ENCODE data around the gene GAPVD1. TPM values are rescaled to one million over a fixed set of nuclear protein-coding genes. Genes with fewer than 3 reads are reported as not detected.
A peak's percentile ranks its signal among the peaks of the same experiment; 100 is the strongest.
"Not testable (repeated sequence)": the region's sequence is repeated elsewhere in the genome, so short reads cannot be mapped to it uniquely, and the experiment has no call there.

The GAPVD1 gene, protein sequence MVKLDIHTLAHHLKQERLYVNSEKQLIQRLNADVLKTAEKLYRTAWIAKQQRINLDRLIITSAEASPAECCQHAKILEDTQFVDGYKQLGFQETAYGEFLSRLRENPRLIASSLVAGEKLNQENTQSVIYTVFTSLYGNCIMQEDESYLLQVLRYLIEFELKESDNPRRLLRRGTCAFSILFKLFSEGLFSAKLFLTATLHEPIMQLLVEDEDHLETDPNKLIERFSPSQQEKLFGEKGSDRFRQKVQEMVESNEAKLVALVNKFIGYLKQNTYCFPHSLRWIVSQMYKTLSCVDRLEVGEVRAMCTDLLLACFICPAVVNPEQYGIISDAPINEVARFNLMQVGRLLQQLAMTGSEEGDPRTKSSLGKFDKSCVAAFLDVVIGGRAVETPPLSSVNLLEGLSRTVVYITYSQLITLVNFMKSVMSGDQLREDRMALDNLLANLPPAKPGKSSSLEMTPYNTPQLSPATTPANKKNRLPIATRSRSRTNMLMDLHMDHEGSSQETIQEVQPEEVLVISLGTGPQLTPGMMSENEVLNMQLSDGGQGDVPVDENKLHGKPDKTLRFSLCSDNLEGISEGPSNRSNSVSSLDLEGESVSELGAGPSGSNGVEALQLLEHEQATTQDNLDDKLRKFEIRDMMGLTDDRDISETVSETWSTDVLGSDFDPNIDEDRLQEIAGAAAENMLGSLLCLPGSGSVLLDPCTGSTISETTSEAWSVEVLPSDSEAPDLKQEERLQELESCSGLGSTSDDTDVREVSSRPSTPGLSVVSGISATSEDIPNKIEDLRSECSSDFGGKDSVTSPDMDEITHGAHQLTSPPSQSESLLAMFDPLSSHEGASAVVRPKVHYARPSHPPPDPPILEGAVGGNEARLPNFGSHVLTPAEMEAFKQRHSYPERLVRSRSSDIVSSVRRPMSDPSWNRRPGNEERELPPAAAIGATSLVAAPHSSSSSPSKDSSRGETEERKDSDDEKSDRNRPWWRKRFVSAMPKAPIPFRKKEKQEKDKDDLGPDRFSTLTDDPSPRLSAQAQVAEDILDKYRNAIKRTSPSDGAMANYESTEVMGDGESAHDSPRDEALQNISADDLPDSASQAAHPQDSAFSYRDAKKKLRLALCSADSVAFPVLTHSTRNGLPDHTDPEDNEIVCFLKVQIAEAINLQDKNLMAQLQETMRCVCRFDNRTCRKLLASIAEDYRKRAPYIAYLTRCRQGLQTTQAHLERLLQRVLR (N-terminal part only)
- 10 to 100 TPM; 27.0 to 40.0 (median 35.0) TPM for total RNA-seq
- polyA plus RNA-seq, result 1 to 10 TPM; 6.9 to 7.8 TPM
- long read RNA-seq, donor 1, partial matches to known transcripts, result 19 of 48 reads
- long read RNA-seq, donor 1, other reads (novel, unspliced or antisense), result 24 of 48 reads
- long read RNA-seq, donor 2, partial matches to known transcripts, result 19 of 42 reads
- long read RNA-seq, donor 2, other reads (novel, unspliced or antisense), result 20 of 42 reads
- long read RNA-seq, donor 3, transcript GAPVD1-212 (17 exons, 3,163 nt), result major isoform, 6 of 125 reads
- long read RNA-seq, donor 3, partial matches to known transcripts, result 45 of 125 reads
- long read RNA-seq, donor 3, other reads (novel, unspliced or antisense), result 72 of 125 reads

GRCh38 chr9:125261501-125262293, at the start of gene GAPVD1:
Gene GAPVD1, plus strand, starts transcription at chr9:125261826. Its CDS starts 37,096 bp downstream, at chr9:125298922.
- peaks cover 0 to 59% (median 26%) of the 10 kb centered on the region in 9 donors for H3K4me1 ChIP-seq
- intact Hi-C loops (cut with DNase I), result loop anchor here in 2 of 10 donors (1.0 kb wide), 1 partner anchor 20 kb away; the partner anchor contains the start of gene HSPA5 (in 2 of the 2)

GRCh38 chr9:125214186-125214585, 47.4 kb upstream of the GAPVD1 start:
- H3K4me3 ChIP-seq, result no peak overlapping the region
- H3K27ac ChIP-seq, result no peak overlapping the region
- intact Hi-C loops (cut with DNase I), result no loop called here
- DNase-seq (no peak), ATAC-seq (no peak)
- H3K9me3 ChIP-seq, result no peaks in the 10 kb centered on the region
- peaks cover 0 to 84% (median 13%) of the 10 kb centered on the region in 9 donors for H3K36me3 ChIP-seq
- TF ChIP-seq, protein P1, sequence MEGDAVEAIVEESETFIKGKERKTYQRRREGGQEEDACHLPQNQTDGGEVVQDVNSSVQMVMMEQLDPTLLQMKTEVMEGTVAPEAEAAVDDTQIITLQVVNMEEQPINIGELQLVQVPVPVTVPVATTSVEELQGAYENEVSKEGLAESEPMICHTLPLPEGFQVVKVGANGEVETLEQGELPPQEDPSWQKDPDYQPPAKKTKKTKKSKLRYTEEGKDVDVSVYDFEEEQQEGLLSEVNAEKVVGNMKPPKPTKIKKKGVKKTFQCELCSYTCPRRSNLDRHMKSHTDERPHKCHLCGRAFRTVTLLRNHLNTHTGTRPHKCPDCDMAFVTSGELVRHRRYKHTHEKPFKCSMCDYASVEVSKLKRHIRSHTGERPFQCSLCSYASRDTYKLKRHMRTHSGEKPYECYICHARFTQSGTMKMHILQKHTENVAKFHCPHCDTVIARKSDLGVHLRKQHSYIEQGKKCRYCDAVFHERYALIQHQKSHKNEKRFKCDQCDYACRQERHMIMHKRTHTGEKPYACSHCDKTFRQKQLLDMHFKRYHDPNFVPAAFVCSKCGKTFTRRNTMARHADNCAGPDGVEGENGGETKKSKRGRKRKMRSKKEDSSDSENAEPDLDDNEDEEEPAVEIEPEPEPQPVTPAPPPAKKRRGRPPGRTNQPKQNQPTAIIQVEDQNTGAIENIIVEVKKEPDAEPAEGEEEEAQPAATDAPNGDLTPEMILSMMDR (IDR thresholded peaks at IDR 0.05), result no peak
- H3K4me1 ChIP-seq, result no peaks in the 10 kb centered on the region
- 88 to 91% methylated on average over 5 of the region's 5 CpGs for WGBS, 2 donors
- H3K27me3 ChIP-seq, result no peaks in the 10 kb centered on the region

More at GRCh38 chr9:125261501-125262293, at the start of gene GAPVD1:
- WGBS, 2 donors, result 2 to 4% methylated on average over 72 of the region's 72 CpGs
- Histone ChIP-seq H3K4me3 (peak within 1 kb of the TSS; percentile 68 to 99 (median 94)), H3K27ac (peak within 1 kb of the TSS in 9 of 10 donors; percentile 73 to 95 (median 85)), H3K27me3 (no peaks in the 10 kb centered on the region), H3K36me3 (peaks cover 0 to 19% (median 0%) of the 10 kb centered on the region in 9 donors), H3K9me3 (no peaks in the 10 kb centered on the region)
- peak; percentile 99 to 100 (median 99) for ATAC-seq
- TF ChIP-seq, protein P1 (IDR thresholded peaks at IDR 0.05), result peak in 8 of 9 donors; percentile 11 to 66 (median 50)
- DNase-seq, result peak; percentile 85 to 93

- no peak overlapping the region for H3K27ac ChIP-seq
- TF ChIP-seq, protein P1 (IDR thresholded peaks at IDR 0.05), result no peak
- H3K36me3 ChIP-seq, result peaks cover 0 to 79% (median 18%) of the 10 kb centered on the region in 9 donors
- DNase-seq (no peak), ATAC-seq (no peak)
- H3K4me3 ChIP-seq, result no peak overlapping the region
- WGBS, 2 donors, result 99% methylated on average over 3 of the region's 3 CpGs
- intact Hi-C loops (cut with DNase I), result no loop called here
- H3K27me3 ChIP-seq, result no peaks in the 10 kb centered on the region
- H3K4me1 ChIP-seq, result no peaks in the 10 kb centered on the region
- no peaks in the 10 kb centered on the region for H3K9me3 ChIP-seq
Observed at GRCh38 chr9:125218621-125219020, 43.0 kb upstream of the GAPVD1 start.

GRCh38 chr9:125224858-125225257, 36.8 kb upstream of the GAPVD1 start:
- ATAC-seq; H3K4me1 ChIP-seq; intact Hi-C loops (cut with DNase I); H3K4me3 ChIP-seq; H3K27ac ChIP-seq; H3K27me3 ChIP-seq; DNase-seq; H3K9me3 ChIP-seq: not testable (repeated sequence)
- H3K36me3 ChIP-seq, result peaks cover 0 to 95% (median 18%) of the 10 kb centered on the region in 9 donors
